ENCODE measurements around the gene KNTC1.

GRCh38 chr12:122563361-122563760, 36.3 kb downstream of the KNTC1 start:
- TF ChIP-seq, protein P1, sequence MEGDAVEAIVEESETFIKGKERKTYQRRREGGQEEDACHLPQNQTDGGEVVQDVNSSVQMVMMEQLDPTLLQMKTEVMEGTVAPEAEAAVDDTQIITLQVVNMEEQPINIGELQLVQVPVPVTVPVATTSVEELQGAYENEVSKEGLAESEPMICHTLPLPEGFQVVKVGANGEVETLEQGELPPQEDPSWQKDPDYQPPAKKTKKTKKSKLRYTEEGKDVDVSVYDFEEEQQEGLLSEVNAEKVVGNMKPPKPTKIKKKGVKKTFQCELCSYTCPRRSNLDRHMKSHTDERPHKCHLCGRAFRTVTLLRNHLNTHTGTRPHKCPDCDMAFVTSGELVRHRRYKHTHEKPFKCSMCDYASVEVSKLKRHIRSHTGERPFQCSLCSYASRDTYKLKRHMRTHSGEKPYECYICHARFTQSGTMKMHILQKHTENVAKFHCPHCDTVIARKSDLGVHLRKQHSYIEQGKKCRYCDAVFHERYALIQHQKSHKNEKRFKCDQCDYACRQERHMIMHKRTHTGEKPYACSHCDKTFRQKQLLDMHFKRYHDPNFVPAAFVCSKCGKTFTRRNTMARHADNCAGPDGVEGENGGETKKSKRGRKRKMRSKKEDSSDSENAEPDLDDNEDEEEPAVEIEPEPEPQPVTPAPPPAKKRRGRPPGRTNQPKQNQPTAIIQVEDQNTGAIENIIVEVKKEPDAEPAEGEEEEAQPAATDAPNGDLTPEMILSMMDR (IDR thresholded peaks at IDR 0.05; ENCODE audit: low read length) = no peak
- TF ChIP-seq EZH2 (IDR thresholded peaks at IDR 0.05; ENCODE audit: borderline replicate concordance, low read length) = no peak

Data from OCI-LY1 (cell line).